OCI-LY7 (cell line): ENCODE data around the gene TFE3. TPM values are rescaled to one million over a fixed set of nuclear protein-coding genes. Genes with fewer than 3 reads are reported as not detected.

Experiments
- BruUV-seq: library from RNA; stranded (reverse); fragments of 400-500 nt; replicated peaks from 2 replicates; lab custom pipeline; 2021; lab: Mats Ljungman, UMichigan
- CTCF ChIA-PET: fragments of 300-600 bp; sonication (Branson Sonifier 250); formaldehyde crosslinking; loops from one replicate; lab custom pipeline; 2022; ENCODE audit warnings: antibody characterized with exemption; ENCODE audit not compliant: unreplicated experiment; lab: Charles Lee
- POLR2A ChIA-PET: fragments of 300-600 bp; sonication (Branson Sonifier 250); formaldehyde crosslinking; loops from one replicate; lab custom pipeline; 2022; ENCODE audit warnings: antibody characterized with exemption; lab: Charles Lee
- DNase-seq: peaks from one replicate; pipeline ENCODE4 v3.0.0-alpha.2; 2015; ENCODE audit warnings: low spot score
- H2AFZ ChIP-seq: fragments of 200-600 bp; sonication (generic), shearing (Covaris generic); 2 replicates; pipeline ENCODE4 v1.6.1; 2014; ENCODE audit warnings: mild to moderate bottlenecking, antibody characterized with exemption, low read length, moderate library complexity
- H3K27ac ChIP-seq: fragments of 200-600 bp; sonication (generic); 2 replicates; pipeline ENCODE4 v1.5.1; 2014; ENCODE audit warnings: mixed run types, low read depth, mild to moderate bottlenecking, moderate library complexity, low read length, inconsistent platforms; ENCODE audit not compliant: poor library complexity, severe bottlenecking
- H3K36me3 ChIP-seq: fragments of 200-600 bp; sonication (generic); 2 replicates; pipeline ENCODE4 v1.6.1; 2014; ENCODE audit warnings: mild to moderate bottlenecking, antibody characterized with exemption, low read length, moderate library complexity, mixed read lengths; ENCODE audit not compliant: insufficient read depth
- H3K4me1 ChIP-seq: fragments of 200-600 bp; sonication (generic); 2 replicates; pipeline ENCODE4 v1.5.1; 2014; ENCODE audit warnings: mild to moderate bottlenecking, low read length; ENCODE audit not compliant: insufficient read depth, poor library complexity, severe bottlenecking
- H3K4me2 ChIP-seq: fragments of 200-600 bp; sonication (generic); 2 replicates; pipeline ENCODE4 v1.6.1; 2014; ENCODE audit warnings: mild to moderate bottlenecking, low read length
- H3K4me3 ChIP-seq: fragments of 200-600 bp; sonication (generic); 2 replicates; pipeline ENCODE4 v1.5.1; 2014; ENCODE audit warnings: mild to moderate bottlenecking, low read depth, low read length; ENCODE audit not compliant: poor library complexity, severe bottlenecking
- H3K79me2 ChIP-seq: fragments of 200-600 bp; sonication (generic); 2 replicates; pipeline ENCODE4 v1.6.1; 2016; ENCODE audit warnings: low read depth, mild to moderate bottlenecking, low read length, moderate library complexity, mixed read lengths; ENCODE audit not compliant: insufficient read depth
- H3K9me2 ChIP-seq: fragments of 200-600 bp; sonication (generic); 2 replicates; pipeline ENCODE4 v1.6.1; 2016; ENCODE audit warnings: mild to moderate bottlenecking, low read length, mixed read lengths; ENCODE audit not compliant: insufficient read depth
- H3K9me3 ChIP-seq: fragments of 200-600 bp; sonication (generic); 2 replicates; pipeline ENCODE4 v1.6.1; 2014; ENCODE audit warnings: mild to moderate bottlenecking, mixed run types, low read length, mixed read lengths
- H4K20me1 ChIP-seq: fragments of 200-600 bp; sonication (generic); 2 replicates; pipeline ENCODE4 v1.6.1; 2014; ENCODE audit warnings: mild to moderate bottlenecking, antibody characterized with exemption, low read length, moderate library complexity, mixed read lengths; ENCODE audit not compliant: insufficient read depth
- CTCF ChIP-seq: fragments of 200-600 bp; sonication (generic); conservative IDR thresholded peaks from 2 replicates; pipeline ENCODE4 v1.5.1; 2014; ENCODE audit warnings: mild to moderate bottlenecking, antibody characterized with exemption, low read length, moderate library complexity, mixed read lengths
- EZH2phosphoT487 ChIP-seq: fragments of 200-600 bp; sonication (generic); IDR thresholded peaks from 2 replicates; pipeline ENCODE4 v1.6.1; 2018; ENCODE audit warnings: low read depth, borderline replicate concordance, mild to moderate bottlenecking, mixed run types, antibody characterized with exemption, low read length, moderate library complexity, mixed read lengths
- intact Hi-C: fragments of 100-400 bp; cut with micrococcal nuclease; formaldehyde crosslinking; loops from one replicate; pipeline ENCODE4 v1.10.0; 2022; ENCODE audit not compliant: unreplicated experiment
- total RNA-seq, 2 experiments: library from RNA; depleted of rRNA in 1 of 2; stranded (reverse); fragments of >200 nt in 1 of 2; shearing (Covaris generic) in 1 of 2; gene quantifications; 2 replicates each; pipeline ENCODE4 v1.2.3, GENCODE V29; 2014 to 2022

Gene TFE3
- total RNA-seq, 2 experiments from 2014 or later = 10.2 to 19.0 TPM

DNA sequence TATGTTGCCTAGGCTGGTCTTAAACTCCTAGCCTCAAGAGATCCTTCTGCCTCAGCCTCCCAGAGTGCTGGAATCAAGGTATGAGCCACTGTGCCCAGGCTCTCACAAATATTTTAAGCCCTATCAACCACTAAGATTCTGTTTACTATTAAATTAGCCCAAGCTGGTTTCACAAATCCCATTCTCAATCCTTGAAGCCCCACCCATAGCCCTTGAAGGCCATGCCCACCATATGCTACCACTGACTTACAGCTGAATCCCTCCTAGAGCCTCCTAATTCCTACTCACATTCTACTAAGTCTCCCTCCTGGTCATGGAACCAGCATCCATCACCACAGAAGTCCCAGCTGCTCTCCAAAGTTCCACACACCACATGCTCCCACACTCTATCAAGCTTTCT lies 50.8 kb downstream of the TFE3 start:
- H3K9me3 ChIP-seq = no peaks in the 10 kb centered on the region
- H3K27ac ChIP-seq = no peak overlapping the region
- H3K9me2 ChIP-seq = no peaks in the 10 kb centered on the region
- POLR2A ChIA-PET = interaction anchor here (1.4 kb wide), 1 partner anchor 10 kb away, joined by 3 read pairs; the partner anchor contains the start of gene GRIPAP1
- H3K79me2 ChIP-seq = no peaks in the 10 kb centered on the region
- H3K4me1 ChIP-seq = no peaks in the 10 kb centered on the region
- H3K36me3 ChIP-seq = peaks cover 68% of the 10 kb centered on the region
- no peaks in the 10 kb centered on the region for H4K20me1 ChIP-seq
- H3K4me3 ChIP-seq = no peak overlapping the region
- TF ChIP-seq CTCF (no peak), EZH2phosphoT487 (no peak)
- intact Hi-C loops = no loop called here
- H3K4me2 ChIP-seq = no peak overlapping the region
- CTCF ChIA-PET = no interaction called here
- no TSS peak for BruUV-seq
- no peak for DNase-seq
- H2AFZ ChIP-seq = no peak overlapping the region

DNA sequence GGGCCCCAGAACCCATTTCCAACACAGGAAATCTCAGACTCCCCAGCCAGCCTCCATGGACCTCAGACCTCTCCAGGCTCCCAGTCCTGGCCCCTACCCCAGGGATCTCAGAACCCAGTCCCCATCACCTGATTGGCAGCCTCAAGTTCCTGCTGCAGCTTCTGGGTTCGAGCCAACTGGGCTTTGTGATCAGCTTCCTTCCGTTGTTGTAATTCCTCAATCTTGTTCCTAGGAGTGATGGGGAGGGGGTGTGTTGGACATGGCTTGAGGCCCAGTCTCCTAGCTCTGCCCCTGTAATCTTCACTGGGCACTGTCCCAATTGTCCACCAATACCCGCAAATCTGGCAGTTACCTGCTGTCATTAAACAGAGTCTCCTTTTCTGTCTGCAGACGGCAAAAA lies 53.7 kb downstream of the TFE3 start:
- intact Hi-C loops = no loop called here
- Histone ChIP-seq H2AFZ (no peak overlapping the region), H3K27ac (no peak overlapping the region), H3K4me1 (no peaks in the 10 kb centered on the region), H3K79me2 (no peaks in the 10 kb centered on the region), H3K4me3 (no peak overlapping the region), H3K9me2 (no peaks in the 10 kb centered on the region), H3K4me2 (no peak overlapping the region), H4K20me1 (no peaks in the 10 kb centered on the region), H3K9me3 (no peaks in the 10 kb centered on the region), H3K36me3 (peaks cover 52% of the 10 kb centered on the region)
- ChIA-PET CTCF (no interaction called here), POLR2A (no interaction called here)
- BruUV-seq = no TSS peak
- TF ChIP-seq CTCF (no peak), EZH2phosphoT487 (no peak)
- no peak for DNase-seq

- Histone ChIP-seq H4K20me1 (no peaks in the 10 kb centered on the region), H3K27ac (no peak overlapping the region), H3K36me3 (peaks cover 62% of the 10 kb centered on the region), H2AFZ (no peak overlapping the region), H3K79me2 (no peaks in the 10 kb centered on the region), H3K9me2 (no peaks in the 10 kb centered on the region), H3K9me3 (no peaks in the 10 kb centered on the region), H3K4me1 (no peaks in the 10 kb centered on the region), H3K4me2 (no peak overlapping the region), H3K4me3 (no peak overlapping the region)
- intact Hi-C loops = no loop called here
- ChIA-PET POLR2A (no interaction called here), CTCF (no interaction called here)
- no peak for DNase-seq
- TF ChIP-seq EZH2phosphoT487 = no peak
- no TSS peak for BruUV-seq
Observed at GRCh38 chrX:48983896-48984295, 59.3 kb downstream of the TFE3 start.
